DOHH2 (cell line): ENCODE measurements around the gene KLRC4.

Source experiments
- EZH2phosphoT487 ChIP-seq: fragments of 200-600 bp; sonication (generic); IDR thresholded peaks from 2 replicates; pipeline ENCODE4 v1.6.1; 2017; ENCODE audit warnings: borderline replicate concordance, mild to moderate bottlenecking, antibody characterized with exemption, low read length, moderate library complexity, mixed read lengths
- TF ChIP-seq, protein P1 (sequence below): fragments of 200-600 bp; sonication (generic); IDR thresholded peaks from one replicate; pipeline ENCODE4 v1.5.1; 2014; ENCODE audit warnings: antibody characterized with exemption, mild to moderate bottlenecking, low read depth, low read length; ENCODE audit not compliant: poor library complexity, severe bottlenecking

DNA sequence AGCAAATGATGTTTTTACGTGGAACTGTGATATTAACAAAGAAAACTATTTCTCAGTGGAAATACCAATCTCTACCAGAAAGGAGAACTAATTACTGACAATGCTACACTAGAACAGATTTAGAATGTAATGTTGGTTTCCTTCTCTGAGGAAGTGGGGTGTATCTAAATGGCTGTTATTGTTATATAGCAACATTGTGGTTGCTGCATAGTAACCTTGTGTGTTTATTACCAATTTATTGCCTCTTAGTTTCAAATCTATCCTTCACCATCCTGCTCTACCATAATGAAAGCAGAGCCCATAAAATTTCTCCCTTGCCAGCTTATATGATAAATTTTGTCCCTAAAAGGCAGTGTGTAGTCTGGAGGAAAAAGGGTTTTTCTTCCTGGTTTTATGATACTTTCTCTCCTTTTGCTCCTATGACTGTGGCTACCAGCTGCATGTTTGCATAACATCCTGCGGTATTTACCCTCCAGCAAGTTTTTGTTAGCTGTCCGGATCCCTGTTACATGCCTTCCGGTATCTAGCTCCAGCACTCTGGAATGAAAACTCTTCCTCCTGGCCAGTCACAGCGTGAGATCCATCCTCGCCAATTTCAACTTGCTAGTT is 14.1 kb downstream of the KLRC4 start:
- TF ChIP-seq, protein P1, sequence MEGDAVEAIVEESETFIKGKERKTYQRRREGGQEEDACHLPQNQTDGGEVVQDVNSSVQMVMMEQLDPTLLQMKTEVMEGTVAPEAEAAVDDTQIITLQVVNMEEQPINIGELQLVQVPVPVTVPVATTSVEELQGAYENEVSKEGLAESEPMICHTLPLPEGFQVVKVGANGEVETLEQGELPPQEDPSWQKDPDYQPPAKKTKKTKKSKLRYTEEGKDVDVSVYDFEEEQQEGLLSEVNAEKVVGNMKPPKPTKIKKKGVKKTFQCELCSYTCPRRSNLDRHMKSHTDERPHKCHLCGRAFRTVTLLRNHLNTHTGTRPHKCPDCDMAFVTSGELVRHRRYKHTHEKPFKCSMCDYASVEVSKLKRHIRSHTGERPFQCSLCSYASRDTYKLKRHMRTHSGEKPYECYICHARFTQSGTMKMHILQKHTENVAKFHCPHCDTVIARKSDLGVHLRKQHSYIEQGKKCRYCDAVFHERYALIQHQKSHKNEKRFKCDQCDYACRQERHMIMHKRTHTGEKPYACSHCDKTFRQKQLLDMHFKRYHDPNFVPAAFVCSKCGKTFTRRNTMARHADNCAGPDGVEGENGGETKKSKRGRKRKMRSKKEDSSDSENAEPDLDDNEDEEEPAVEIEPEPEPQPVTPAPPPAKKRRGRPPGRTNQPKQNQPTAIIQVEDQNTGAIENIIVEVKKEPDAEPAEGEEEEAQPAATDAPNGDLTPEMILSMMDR: no peak
- no peak for TF ChIP-seq EZH2phosphoT487
